ENCODE data around the gene COL9A3.
"Not testable (repeated sequence)": the region's sequence is repeated elsewhere in the genome, so short reads cannot be mapped to it uniquely, and the experiment has no call there.

COL9A3 gene

GRCh38 chr20:62846166-62846890, 29.5 kb downstream of the COL9A3 start:
- DNase-seq (ENCODE audit: low read depth): no peak
- no peak overlapping the region for H3K4me3 ChIP-seq (ENCODE audit: low read length)
- no peak for TF ChIP-seq CTCF (IDR thresholded peaks at IDR 0.05; ENCODE audit: insufficient read depth, low read depth, low read length, missing control alignments)

GRCh38 chr20:62848917-62849316, 32.1 kb downstream of the COL9A3 start:
- H3K4me3 ChIP-seq (ENCODE audit: low read length); DNase-seq (ENCODE audit: low read depth): not testable (repeated sequence)

- DNase-seq (ENCODE audit: low read depth): no peak
- no peak overlapping the region for H3K4me3 ChIP-seq (ENCODE audit: low read length)
- no peak for TF ChIP-seq CTCF (IDR thresholded peaks at IDR 0.05; ENCODE audit: insufficient read depth, low read depth, low read length, missing control alignments)
These were observed 32.6 kb downstream of the COL9A3 start for GRCh38 chr20:62849431-62849830.

GRCh38 chr20:62850333-62850974, 33.6 kb downstream of the COL9A3 start:
- TF ChIP-seq CTCF (IDR thresholded peaks at IDR 0.05; ENCODE audit: insufficient read depth, low read depth, low read length, missing control alignments): no peak
- H3K4me3 ChIP-seq (ENCODE audit: low read length): no peak overlapping the region
- DNase-seq (ENCODE audit: low read depth): no peak

GRCh38 chr20:62852196-62852595, 35.3 kb downstream of the COL9A3 start:
- DNase-seq (ENCODE audit: low read depth): no peak
- no peak overlapping the region for H3K4me3 ChIP-seq (ENCODE audit: low read length)
- TF ChIP-seq CTCF (IDR thresholded peaks at IDR 0.05; ENCODE audit: insufficient read depth, low read depth, low read length, missing control alignments): no peak

- no peak for DNase-seq (ENCODE audit: low read depth)
- no peak for TF ChIP-seq CTCF (IDR thresholded peaks at IDR 0.05; ENCODE audit: insufficient read depth, low read depth, low read length, missing control alignments)
- H3K4me3 ChIP-seq (ENCODE audit: low read length): no peak overlapping the region
These were observed 36.0 kb downstream of the COL9A3 start for GRCh38 chr20:62852841-62853240.

- H3K4me3 ChIP-seq (ENCODE audit: low read length); DNase-seq (ENCODE audit: low read depth): not testable (repeated sequence)
These were observed 36.5 kb downstream of the COL9A3 start for GRCh38 chr20:62853304-62853703.

GRCh38 chr20:62854121-62854520, 37.3 kb downstream of the COL9A3 start:
- no peak overlapping the region for H3K4me3 ChIP-seq (ENCODE audit: low read length)
- DNase-seq (ENCODE audit: low read depth): no peak
- TF ChIP-seq CTCF (IDR thresholded peaks at IDR 0.05; ENCODE audit: insufficient read depth, low read depth, low read length, missing control alignments): no peak
